Measurements from ENCODE around the gene SYCE1. TPM values are rescaled to one million over a fixed set of nuclear protein-coding genes. Genes with fewer than 3 reads are reported as not detected.
"Not testable (repeated sequence)": the region's sequence is repeated elsewhere in the genome, so short reads cannot be mapped to it uniquely, and the experiment has no call there.

The SYCE1 gene
- total RNA-seq, 1 experiment from 2014 or later, result not detected

GRCh38 chr10:133608855-133609254 lies 43.5 kb upstream of the SYCE1 start:
- in situ Hi-C loops (cut with HindIII; ENCODE audit: low pct_unique_long_range_greater_than_20kb, low sequenced_read_pairs), result no loop called here
- ChIA-PET POLR2A (no interaction called here), CTCF (no interaction called here)
- intact Hi-C loops (cut with micrococcal nuclease; ENCODE audit: unreplicated experiment), result no loop called here
- TF ChIP-seq CTCF (IDR thresholded peaks at IDR 0.05), result no peak
- ATAC-seq, result no peak; the same call in 1 of the 2 replicates
- no TSS peak for BruUV-seq (replicated peaks)
- Histone ChIP-seq H3K4me1 (ENCODE audit: control insufficient read depth, insufficient read depth, low read length) (no peaks in the 10 kb centered on the region), H3K4me3 (ENCODE audit: low read depth in 2 of 2, low read length in 2 of 2) (no peak overlapping the region), H3K36me3 (ENCODE audit: control insufficient read depth, insufficient read depth, low read length) (no peaks in the 10 kb centered on the region), H3K27me3 (ENCODE audit: control insufficient read depth, insufficient read depth, low read length) (peaks cover 18% of the 10 kb centered on the region), H3K27ac (ENCODE audit: low read length) (no peak overlapping the region), H3K9me3 (ENCODE audit: control insufficient read depth, insufficient read depth, low read depth, low read length) (peaks cover 14% of the 10 kb centered on the region)
- no peak for DNase-seq (ENCODE audit: low read depth, low spot score)

GRCh38 chr10:133603434-133603833 lies 38.1 kb upstream of the SYCE1 start:
- Histone ChIP-seq H3K9me3 (ENCODE audit: control insufficient read depth, insufficient read depth, low read depth, low read length) (peaks cover 14% of the 10 kb centered on the region), H3K27me3 (ENCODE audit: control insufficient read depth, insufficient read depth, low read length) (peaks cover 34% of the 10 kb centered on the region)
- H3K27ac ChIP-seq (ENCODE audit: low read length); H3K4me3 ChIP-seq (ENCODE audit: low read depth in 2 of 2, low read length in 2 of 2); H3K4me1 ChIP-seq (ENCODE audit: control insufficient read depth, insufficient read depth, low read length); intact Hi-C loops (cut with micrococcal nuclease; ENCODE audit: unreplicated experiment); POLR2A ChIA-PET; DNase-seq (ENCODE audit: low read depth, low spot score); ATAC-seq; CTCF ChIA-PET; BruUV-seq (replicated peaks); in situ Hi-C loops (cut with HindIII; ENCODE audit: low pct_unique_long_range_greater_than_20kb, low sequenced_read_pairs); H3K36me3 ChIP-seq (ENCODE audit: control insufficient read depth, insufficient read depth, low read length): not testable (repeated sequence)

GRCh38 chr10:133600657-133601056 lies 35.3 kb upstream of the SYCE1 start:
- H3K9me3 ChIP-seq (ENCODE audit: control insufficient read depth, insufficient read depth, low read depth, low read length), result no peaks in the 10 kb centered on the region
- ChIA-PET POLR2A (interaction anchor here (0.8 kb wide), 1 partner anchor 16 kb away, joined by 3 read pairs; no protein-coding TSS in a partner anchor), CTCF (no interaction called here)
- H3K36me3 ChIP-seq (ENCODE audit: control insufficient read depth, insufficient read depth, low read length), result no peaks in the 10 kb centered on the region
- no TSS peak for BruUV-seq (replicated peaks)
- no peak overlapping the region for H3K4me3 ChIP-seq (ENCODE audit: low read depth in 2 of 2, low read length in 2 of 2)
- DNase-seq (ENCODE audit: low read depth, low spot score), result no peak
- intact Hi-C loops (cut with micrococcal nuclease; ENCODE audit: unreplicated experiment) (no loop called here), in situ Hi-C loops (cut with HindIII; ENCODE audit: low pct_unique_long_range_greater_than_20kb, low sequenced_read_pairs) (no loop called here)
- H3K27ac ChIP-seq (ENCODE audit: low read length), result no peak overlapping the region
- TF ChIP-seq POLR2AphosphoS5 (IDR thresholded peaks at IDR 0.05; ENCODE audit: low read depth, low read length), result no peak
- no peak for TF ChIP-seq TCF7L2 (IDR thresholded peaks at IDR 0.05; ENCODE audit: low read depth, low read length)
- TF ChIP-seq SIN3A (IDR thresholded peaks at IDR 0.05; ENCODE audit: borderline replicate concordance, insufficient read depth, low read depth, low read length), result no peak
- TF ChIP-seq REST (IDR thresholded peaks at IDR 0.05; ENCODE audit: insufficient read depth in 1 of 2, low read depth in 2 of 2, low read length in 1 of 2), result no peak
- TF ChIP-seq CTCF (IDR thresholded peaks at IDR 0.05), result no peak
- no peak for ATAC-seq
- peaks cover 42% of the 10 kb centered on the region for H3K27me3 ChIP-seq (ENCODE audit: control insufficient read depth, insufficient read depth, low read length)
- no peaks in the 10 kb centered on the region for H3K4me1 ChIP-seq (ENCODE audit: control insufficient read depth, insufficient read depth, low read length)

- H3K27ac ChIP-seq (ENCODE audit: low read length); H3K36me3 ChIP-seq (ENCODE audit: control insufficient read depth, insufficient read depth, low read length); ATAC-seq; BruUV-seq (replicated peaks); in situ Hi-C loops (cut with HindIII; ENCODE audit: low pct_unique_long_range_greater_than_20kb, low sequenced_read_pairs); H3K4me1 ChIP-seq (ENCODE audit: control insufficient read depth, insufficient read depth, low read length); CTCF ChIA-PET; DNase-seq (ENCODE audit: low read depth, low spot score); intact Hi-C loops (cut with micrococcal nuclease; ENCODE audit: unreplicated experiment); H3K9me3 ChIP-seq (ENCODE audit: control insufficient read depth, insufficient read depth, low read depth, low read length); H3K4me3 ChIP-seq (ENCODE audit: low read depth in 2 of 2, low read length in 2 of 2): not testable (repeated sequence)
- peaks cover 44% of the 10 kb centered on the region for H3K27me3 ChIP-seq (ENCODE audit: control insufficient read depth, insufficient read depth, low read length)
- POLR2A ChIA-PET, result interaction anchor here (0.8 kb wide), 1 partner anchor 17 kb away, joined by 3 read pairs; no protein-coding TSS in a partner anchor
Observed at GRCh38 chr10:133599869-133600268, 34.5 kb upstream of the SYCE1 start.

All from Panc1 (cell line).